H4 (cell line): ENCODE data around the gene HMHB1. TPM values are rescaled to one million over a fixed set of nuclear protein-coding genes. Genes with fewer than 3 reads are reported as not detected.
A peak's percentile ranks its signal among the peaks of the same experiment; 100 is the strongest.
"Not testable (repeated sequence)": the region's sequence is repeated elsewhere in the genome, so short reads cannot be mapped to it uniquely, and the experiment has no call there.

ENCODE experiments used
- DNase-seq: peaks from one replicate; pipeline ENCODE4 v3.0.0-alpha.2; 2015; ENCODE audit warnings: low spot score
- total RNA-seq: library from RNA; depleted of rRNA; stranded (reverse); fragments of >200 nt; shearing (Covaris generic); gene quantifications from 2 replicates; pipeline ENCODE4 v1.2.3, GENCODE V29; 2014

The HMHB1 gene
- total RNA-seq, 1 experiment from 2014 or later, result not detected

- no peak for DNase-seq
Observed at GRCh38 chr5:143801252-143801939, 10.6 kb upstream of the HMHB1 start.

- no peak for DNase-seq
Observed at GRCh38 chr5:143805861-143806260, 6.1 kb upstream of the HMHB1 start.

GRCh38 chr5:143806579-143806978 is 5.4 kb upstream of the HMHB1 start:
- no peak for DNase-seq

- no peak for DNase-seq
Observed at GRCh38 chr5:143807401-143807800, 4.6 kb upstream of the HMHB1 start.

GRCh38 chr5:143816370-143816769 is 4.4 kb downstream of the HMHB1 start:
- not testable (repeated sequence) for DNase-seq

GRCh38 chr5:143819716-143820115 is 7.8 kb downstream of the HMHB1 start:
- no peak for DNase-seq

GRCh38 chr5:143820451-143820850 is 8.5 kb downstream of the HMHB1 start:
- no peak for DNase-seq

- DNase-seq, result peak; percentile 66
Observed at GRCh38 chr5:143824851-143825720, 13.1 kb downstream of the HMHB1 start.

GRCh38 chr5:143826951-143827444 is 15.0 kb downstream of the HMHB1 start:
- DNase-seq, result peak; percentile 25

- DNase-seq, result no peak
Observed at GRCh38 chr5:143828710-143829109, 16.7 kb downstream of the HMHB1 start.

- DNase-seq, result no peak
Observed at GRCh38 chr5:143833177-143833576, 21.2 kb downstream of the HMHB1 start.

GRCh38 chr5:143835251-143835650 is 23.3 kb downstream of the HMHB1 start:
- no peak for DNase-seq

- DNase-seq, result no peak
Observed at GRCh38 chr5:143836161-143836725, 24.3 kb downstream of the HMHB1 start.

- DNase-seq, result peak; percentile 45
Observed at GRCh38 chr5:143837306-143837848, 25.4 kb downstream of the HMHB1 start.

- no peak for DNase-seq
Observed at GRCh38 chr5:143841446-143841845, 29.5 kb downstream of the HMHB1 start.

GRCh38 chr5:143842920-143843319 is 31.0 kb downstream of the HMHB1 start:
- DNase-seq, result no peak

GRCh38 chr5:143843461-143843860 is 31.5 kb downstream of the HMHB1 start:
- no peak for DNase-seq

GRCh38 chr5:143850050-143850683 is 38.2 kb downstream of the HMHB1 start:
- DNase-seq, result no peak

- DNase-seq, result no peak
Observed at GRCh38 chr5:143851383-143851782, 39.4 kb downstream of the HMHB1 start.

GRCh38 chr5:143860211-143860610 is 48.2 kb downstream of the HMHB1 start:
- DNase-seq, result no peak

- DNase-seq, result no peak
Observed at GRCh38 chr5:143862271-143862670, 50.3 kb downstream of the HMHB1 start.
